HepG2 (cell line): ENCODE data around the gene TCEANC2. TPM values are rescaled to one million over a fixed set of nuclear protein-coding genes. Genes with fewer than 3 reads are reported as not detected.
A peak's percentile ranks its signal among the peaks of the same experiment; 100 is the strongest.

Source experiments
- ATAC-seq: fragments of 200-7000 bp; cut with Tn5 transposase; 3 replicates; pipeline ENCODE4 v1.9.1; 2020; ENCODE audit warnings: mild to moderate bottlenecking, moderate library complexity
- BruUV-seq: library from RNA; stranded (reverse); fragments of 400-500 nt; replicated peaks from 2 replicates; lab custom pipeline; 2021; lab: Mats Ljungman, UMichigan
- CTCF ChIA-PET: fragments of 300-600 bp; formaldehyde crosslinking; extraction: SDS; loops from one replicate; lab custom pipeline; 2021; ENCODE audit warnings: low total read pairs, inconsistent platforms, low intra/inter-chr PET ratio; lab: Yijun Ruan, JAX
- POLR2A ChIA-PET: fragments of 350-600 bp; sonication (Branson Sonifier 250); formaldehyde crosslinking; loops from one replicate; lab custom pipeline; 2020; ENCODE audit warnings: antibody characterized with exemption, inconsistent platforms; lab: Yijun Ruan, JAX
- DNase-seq: peaks from one replicate; pipeline ENCODE4 v3.0.0-alpha.2; 2015; ENCODE audit warnings: low spot score
- FAIRE-seq: peaks from 3 replicates; lab custom pipeline; 2011; peaks lifted over from hg19 to GRCh38; lab: Jason Lieb, UNC
- H2AFZ ChIP-seq: one replicate; pipeline ENCODE4 v1.6.1; 2011; ENCODE audit warnings: low read length, inconsistent platforms
- H3K27ac ChIP-seq: fragments of 300-600 bp; 3 replicates; pipeline ENCODE4 v1.8.0; 2011; ENCODE audit warnings: mixed run types, mild to moderate bottlenecking, mixed read lengths, low read length, inconsistent platforms; ENCODE audit not compliant: insufficient read depth; ENCODE audit errors: extremely low read length
- H3K27me3 ChIP-seq, 2 experiments: fragments of 200-600 bp in 1 of 2; 2 replicates in 1 of 2; 3 replicates in 1 of 2; pipeline versions ENCODE4 v1.6.0 to v1.8.0; 2011; ENCODE audit warnings: low read length in 2 of 2, mild to moderate bottlenecking in 2 of 2, moderate library complexity in 2 of 2, inconsistent platforms in 1 of 2; ENCODE audit not compliant: insufficient read depth in 2 of 2, control insufficient read depth in 1 of 2
- H3K36me3 ChIP-seq, 2 experiments: fragments of 200-600 bp in 1 of 2; replicated peaks in 1 of 2; 2 replicates in 1 of 2; 3 replicates in 1 of 2; pipeline versions ENCODE4 v1.5.1 to v1.8.0; 2011; ENCODE audit warnings: low read length in 2 of 2, inconsistent platforms in 1 of 2; ENCODE audit not compliant: insufficient read depth in 2 of 2, control insufficient read depth in 1 of 2
- H3K4me1 ChIP-seq: 2 replicates; pipeline ENCODE4 v1.5.1; 2012; ENCODE audit warnings: low read length, inconsistent platforms; ENCODE audit not compliant: insufficient read depth
- H3K4me2 ChIP-seq: 2 replicates; pipeline ENCODE4 v1.6.0; 2011; ENCODE audit warnings: low read depth, low read length, inconsistent platforms
- H3K4me3 ChIP-seq, 3 experiments: fragments of 200-600 bp in 1 of 3; sonication (generic), shearing (Covaris generic) in 1 of 3; replicated peaks in 1 of 3; 2 replicates each; pipeline ENCODE4 v1.5.1; 2011 to 2016; ENCODE audit warnings: low read length in 3 of 3, inconsistent platforms in 2 of 3, low read depth in 2 of 3, mild to moderate bottlenecking in 2 of 3, control low read depth in 1 of 3, mixed read lengths in 1 of 3; ENCODE audit not compliant: insufficient read depth in 1 of 3
- H3K79me2 ChIP-seq: one replicate; pipeline ENCODE4 v1.6.1; 2011; ENCODE audit warnings: low read length, inconsistent platforms; ENCODE audit not compliant: insufficient read depth
- H3K9ac ChIP-seq: 2 replicates; pipeline ENCODE4 v1.6.0; 2011; ENCODE audit warnings: mild to moderate bottlenecking, low read depth, low read length, inconsistent platforms; ENCODE audit not compliant: insufficient read depth
- H3K9me3 ChIP-seq: 2 replicates; pipeline ENCODE4 v1.5.1; 2012; ENCODE audit warnings: mild to moderate bottlenecking, low read length
- H4K20me1 ChIP-seq: 2 replicates; pipeline ENCODE4 v1.6.0; 2011; ENCODE audit warnings: inconsistent platforms, mild to moderate bottlenecking, low read length, moderate library complexity; ENCODE audit not compliant: insufficient read depth
- CHD4 ChIP-seq: fragments of 200-600 bp; sonication (generic); IDR thresholded peaks from 2 replicates; pipeline ENCODE4 v1.7.0; 2017; ENCODE audit warnings: mild to moderate bottlenecking, low read length, borderline replicate concordance
- FOXK1 ChIP-seq: sonication (generic); formaldehyde crosslinking; IDR thresholded peaks from 2 replicates; pipeline ENCODE4 v1.4.0; 2020; ENCODE audit warnings: low read depth, missing genetic modification reagents, borderline replicate concordance
- FOXO1 ChIP-seq: sonication (generic); formaldehyde crosslinking; IDR thresholded peaks from 2 replicates; pipeline ENCODE4 v1.4.0; 2020; ENCODE audit warnings: missing genetic modification reagents
- HNRNPL ChIP-seq: fragments of 200-400 bp; formaldehyde crosslinking; IDR thresholded peaks from 2 replicates; pipeline ENCODE4 v1.6.1; 2017; ENCODE audit warnings: mild to moderate bottlenecking, low read depth, low read length
- SYNCRIP ChIP-seq: fragments of 200-400 bp; formaldehyde crosslinking; IDR thresholded peaks from 2 replicates; pipeline ENCODE4 v1.6.1; 2018; ENCODE audit warnings: mild to moderate bottlenecking, low read depth, low read length; ENCODE audit not compliant: insufficient read depth
- THAP11 ChIP-seq: IDR thresholded peaks from 2 replicates; pipeline ENCODE4 v1.6.1; 2016; ENCODE audit warnings: missing biosample characterization, missing genetic modification reagents
- ZBTB7B ChIP-seq: sonication (generic); formaldehyde crosslinking; IDR thresholded peaks from 2 replicates; pipeline ENCODE4 v1.4.0; 2020; ENCODE audit warnings: missing genetic modification reagents
- ZFP36L2 ChIP-seq: sonication (generic); formaldehyde crosslinking; IDR thresholded peaks from 2 replicates; pipeline ENCODE4 v1.4.0; 2020; ENCODE audit warnings: missing genetic modification reagents
- ZNF263 ChIP-seq: sonication (generic); formaldehyde crosslinking; IDR thresholded peaks from 2 replicates; pipeline ENCODE4 v1.4.0; 2020; ENCODE audit warnings: missing genetic modification reagents
- ZNF629 ChIP-seq: sonication (generic); formaldehyde crosslinking; conservative IDR thresholded peaks from 2 replicates; pipeline ENCODE4 v1.5.0; 2020; ENCODE audit warnings: missing genetic modification reagents
- WGBS: methylation state at CpG from one replicate; pipeline ENCODE4 v1.1.6; 2017; ENCODE audit warnings: low lambda C conversion rate; 5-methylcytosine and 5-hydroxymethylcytosine counted together
- in situ Hi-C: cut with HindIII; loops from 2 replicates; pipeline ENCODE4 v1.10.0; 2017; ENCODE audit warnings: low pct_unique_long_range_greater_than_20kb; ENCODE audit not compliant: extremely low pct_ligation_motif_present
- intact Hi-C: fragments of 100-400 bp; cut with micrococcal nuclease; formaldehyde crosslinking; loops from one replicate; pipeline ENCODE4 v1.10.0; 2022; ENCODE audit not compliant: unreplicated experiment
- polyA plus RNA-seq, 8 experiments: library from polyadenylated mRNA; depleted of rRNA in 3 of 8; stranded (reverse) in 7 of 8; unstranded in 1 of 8; fragments of >200 nt; fragmentation: Illumina TruSeq in 4 of 8; extraction: Trizol in 4 of 8; gene quantifications; 2 replicates each; pipeline versions ENCODE4 v1.2.1 to v1.2.3, GENCODE V29; 2011 to 2016; ENCODE audit warnings: low read depth in 4 of 8, missing spikeins in 1 of 8, mixed read lengths in 1 of 8; ENCODE audit not compliant: insufficient read depth in 1 of 8
- total RNA-seq, 5 experiments: library from RNA; depleted of rRNA; stranded (reverse); fragments of >200 nt; fragmentation: Illumina TruSeq; extraction: Trizol; gene quantifications; 2 replicates each; pipeline ENCODE4 v1.2.3, GENCODE V29; 2016; ENCODE audit warnings: low read depth in 1 of 5
- TF ChIP-seq, protein P1 (sequence below): sonication (generic); formaldehyde crosslinking; IDR thresholded peaks from 2 replicates; pipeline ENCODE4 v1.4.0; 2020; ENCODE audit warnings: mild to moderate bottlenecking, missing genetic modification reagents, borderline replicate concordance
- TF ChIP-seq, protein P2 (sequence below): sonication (generic); formaldehyde crosslinking; IDR thresholded peaks from 2 replicates; pipeline ENCODE4 v1.5.0; 2020; ENCODE audit warnings: missing genetic modification reagents
- TF ChIP-seq, protein P3 (sequence below): sonication (generic); formaldehyde crosslinking; IDR thresholded peaks from 2 replicates; pipeline ENCODE4 v1.8.0; 2022; ENCODE audit warnings: mild to moderate bottlenecking, missing genetic modification reagents, borderline replicate concordance

TCEANC2 gene
- total and polyA plus RNA-seq, 2 of the 13 experiments (the other 11 are each of a cell fraction or from before 2014, with no cell fraction given), result 3.8 to 5.0 TPM

DNA sequence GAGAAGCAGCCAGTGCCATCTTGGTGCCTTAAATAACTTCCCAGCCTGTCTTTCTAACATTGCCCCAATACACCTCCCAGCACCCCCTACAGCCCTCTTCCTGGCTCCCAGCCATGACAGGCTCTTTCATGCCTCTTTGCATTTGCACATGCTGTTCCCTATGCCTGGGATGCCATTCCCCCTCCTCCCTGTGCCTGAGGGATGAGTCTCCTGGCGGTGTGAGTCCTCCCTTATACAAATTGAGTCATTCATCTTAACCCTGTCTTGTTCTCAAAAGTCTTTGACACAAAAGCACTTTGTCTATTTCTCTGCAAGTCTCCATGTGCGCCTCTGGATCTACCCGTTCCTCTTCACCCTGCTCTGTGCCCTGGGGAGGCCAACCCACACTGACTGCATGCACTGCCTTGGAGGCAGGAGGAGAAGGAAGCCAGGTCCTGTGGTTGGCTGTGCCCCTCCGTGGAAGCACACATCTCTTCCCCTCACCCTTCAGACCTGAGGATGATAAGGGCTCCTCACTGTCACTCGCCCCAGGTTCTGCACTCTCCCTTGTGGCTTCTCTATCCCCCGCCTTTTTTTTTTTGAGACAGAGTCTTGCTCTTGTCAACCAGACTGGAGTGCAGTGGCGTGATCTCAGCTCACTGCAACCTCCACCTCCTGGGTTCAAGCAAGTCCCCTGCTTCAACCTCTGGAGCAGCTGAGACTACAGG, 74.3 kb downstream of the TCEANC2 start:
- no peaks in the 10 kb centered on the region for H3K9me3 ChIP-seq
- no peak for DNase-seq
- H3K9ac ChIP-seq, result no peak overlapping the region
- peaks cover 4 to 27% of the 10 kb centered on the region in 2 experiments; a peak in 3 of 5 replicates for H3K27me3 ChIP-seq
- no peaks in the 10 kb centered on the region for H3K79me2 ChIP-seq
- H3K27ac ChIP-seq, result no peak overlapping the region
- no peaks in the 10 kb centered on the region for H4K20me1 ChIP-seq
- intact Hi-C loops (no loop called here), in situ Hi-C loops (no loop called here)
- no peak overlapping the region for H2AFZ ChIP-seq
- H3K4me1 ChIP-seq, result peaks cover 25% of the 10 kb centered on the region
- no peak overlapping the region for H3K4me3 ChIP-seq
- BruUV-seq, result no TSS peak
- ChIA-PET POLR2A (no interaction called here), CTCF (no interaction called here)
- no peak for ATAC-seq
- FAIRE-seq, result no peak
- 38% methylated on average over 7 of the region's 7 CpGs for WGBS
- no peak overlapping the region for H3K4me2 ChIP-seq
- no peaks in the 10 kb centered on the region for H3K36me3 ChIP-seq
- TF ChIP-seq SYNCRIP (no peak), ZNF263 (CRISPR knock-in tag) (peak; percentile 72)
- TF ChIP-seq, all 625 proteins: peak for 1

DNA sequence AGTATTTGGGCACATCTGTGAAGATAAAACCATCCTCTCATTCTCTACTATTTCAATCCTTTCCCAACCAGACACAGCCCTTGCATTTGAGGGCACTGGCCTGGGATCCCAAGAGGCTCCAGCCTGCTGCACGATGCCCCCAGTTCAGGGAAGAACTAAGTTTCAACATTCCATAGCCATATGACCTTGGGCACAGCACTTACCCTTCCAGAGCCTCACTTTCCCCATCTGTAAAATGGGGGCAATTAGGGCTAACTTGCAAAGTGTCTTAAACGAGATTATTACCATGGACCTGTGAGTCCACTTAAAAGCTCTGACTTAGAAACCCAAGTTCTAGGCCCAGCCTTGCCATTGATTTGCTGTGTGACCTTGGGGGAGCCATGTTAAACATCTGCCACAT, 76.5 kb downstream of the TCEANC2 start:
- TF ChIP-seq, protein P1, sequence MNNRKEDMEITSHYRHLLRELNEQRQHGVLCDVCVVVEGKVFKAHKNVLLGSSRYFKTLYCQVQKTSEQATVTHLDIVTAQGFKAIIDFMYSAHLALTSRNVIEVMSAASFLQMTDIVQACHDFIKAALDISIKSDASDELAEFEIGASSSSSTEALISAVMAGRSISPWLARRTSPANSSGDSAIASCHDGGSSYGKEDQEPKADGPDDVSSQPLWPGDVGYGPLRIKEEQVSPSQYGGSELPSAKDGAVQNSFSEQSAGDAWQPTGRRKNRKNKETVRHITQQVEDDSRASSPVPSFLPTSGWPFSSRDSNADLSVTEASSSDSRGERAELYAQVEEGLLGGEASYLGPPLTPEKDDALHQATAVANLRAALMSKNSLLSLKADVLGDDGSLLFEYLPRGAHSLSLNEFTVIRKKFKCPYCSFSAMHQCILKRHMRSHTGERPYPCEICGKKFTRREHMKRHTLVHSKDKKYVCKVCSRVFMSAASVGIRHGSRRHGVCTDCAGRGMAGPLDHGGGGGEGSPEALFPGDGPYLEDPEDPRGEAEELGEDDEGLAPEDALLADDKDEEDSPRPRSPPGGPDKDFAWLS, result no peak
- TF ChIP-seq ZBTB7B (CRISPR knock-in tag) (no peak), CHD4 (0 out of 2 replicates have a peak, but pooled peaks have one; percentile 27), ZFP36L2 (CRISPR knock-in tag) (no peak), THAP11 (no peak), ZNF629 (CRISPR knock-in tag) (peak; percentile 86), FOXO1 (CRISPR knock-in tag) (no peak), HNRNPL (no peak), FOXK1 (CRISPR knock-in tag) (no peak)
- TF ChIP-seq, protein P2, sequence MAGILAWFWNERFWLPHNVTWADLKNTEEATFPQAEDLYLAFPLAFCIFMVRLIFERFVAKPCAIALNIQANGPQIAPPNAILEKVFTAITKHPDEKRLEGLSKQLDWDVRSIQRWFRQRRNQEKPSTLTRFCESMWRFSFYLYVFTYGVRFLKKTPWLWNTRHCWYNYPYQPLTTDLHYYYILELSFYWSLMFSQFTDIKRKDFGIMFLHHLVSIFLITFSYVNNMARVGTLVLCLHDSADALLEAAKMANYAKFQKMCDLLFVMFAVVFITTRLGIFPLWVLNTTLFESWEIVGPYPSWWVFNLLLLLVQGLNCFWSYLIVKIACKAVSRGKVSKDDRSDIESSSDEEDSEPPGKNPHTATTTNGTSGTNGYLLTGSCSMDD, result no peak
- TF ChIP-seq, protein P3, sequence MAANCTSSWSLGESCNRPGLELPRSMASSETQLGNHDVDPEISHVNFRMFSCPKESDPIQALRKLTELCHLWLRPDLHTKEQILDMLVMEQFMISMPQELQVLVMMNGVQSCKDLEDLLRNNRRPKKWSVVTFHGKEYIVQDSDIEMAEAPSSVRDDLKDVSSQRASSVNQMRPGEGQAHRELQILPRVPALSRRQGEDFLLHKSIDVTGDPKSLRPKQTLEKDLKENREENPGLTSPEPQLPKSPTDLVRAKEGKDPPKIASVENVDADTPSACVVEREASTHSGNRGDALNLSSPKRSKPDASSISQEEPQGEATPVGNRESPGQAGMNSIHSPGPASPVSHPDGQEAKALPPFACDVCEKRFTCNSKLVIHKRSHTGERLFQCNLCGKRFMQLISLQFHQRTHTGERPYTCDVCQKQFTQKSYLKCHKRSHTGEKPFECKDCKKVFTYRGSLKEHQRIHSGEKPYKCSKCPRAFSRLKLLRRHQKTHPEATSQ (CRISPR knock-in tag), result no peak
- ChIA-PET CTCF (interaction anchor here (0.6 to 1.1 kb wide), 2 partner anchors 8 to 35 kb away, joined by 3 read pairs; no protein-coding TSS in a partner anchor), POLR2A (no interaction called here)
- Histone ChIP-seq H3K79me2 (no peaks in the 10 kb centered on the region), H3K36me3 (no peaks in the 10 kb centered on the region), H2AFZ (no peak overlapping the region), H3K4me2 (no peak overlapping the region), H3K27me3 (peaks cover 0 to 14% of the 10 kb centered on the region in 2 experiments; a peak in 1 of 5 replicates), H3K27ac (no peak overlapping the region), H3K9ac (no peak overlapping the region), H3K4me3 (no peak overlapping the region), H3K9me3 (no peaks in the 10 kb centered on the region), H3K4me1 (peaks cover 12% of the 10 kb centered on the region), H4K20me1 (no peaks in the 10 kb centered on the region)
- intact Hi-C loops (no loop called here), in situ Hi-C loops (no loop called here)
- no peak for FAIRE-seq
- ATAC-seq, result no peak
- WGBS, result 0% methylated on average over 2 of the region's 2 CpGs
- BruUV-seq, result no TSS peak
- no peak for DNase-seq
